GM12801 (cell line): ENCODE measurements around the gene SETBP1.

ENCODE experiments used
- CTCF ChIP-seq: IDR thresholded peaks from one replicate; pipeline ENCODE4 v1.5.1; 2011; ENCODE audit warnings: control low read depth; ENCODE audit not compliant: insufficient read length; ENCODE audit errors: extremely low read depth

Gene SETBP1

GRCh38 chr18:44698518-44698917 lies 17.8 kb downstream of the SETBP1 start:
- TF ChIP-seq CTCF: no peak

- TF ChIP-seq CTCF: no peak
These were observed 19.0 kb downstream of the SETBP1 start for GRCh38 chr18:44699572-44700261.

GRCh38 chr18:44700652-44701051 lies 20.0 kb downstream of the SETBP1 start:
- TF ChIP-seq CTCF: no peak

GRCh38 chr18:44701227-44701626 lies 20.5 kb downstream of the SETBP1 start:
- no peak for TF ChIP-seq CTCF

GRCh38 chr18:44702594-44702993 lies 21.9 kb downstream of the SETBP1 start:
- TF ChIP-seq CTCF: no peak

GRCh38 chr18:44704135-44704789 lies 23.6 kb downstream of the SETBP1 start:
- no peak for TF ChIP-seq CTCF

- TF ChIP-seq CTCF: no peak
These were observed 24.5 kb downstream of the SETBP1 start for GRCh38 chr18:44705075-44705675.
